ENCODE measurements around the gene BEAN1.
"Not testable (repeated sequence)": the region's sequence is repeated elsewhere in the genome, so short reads cannot be mapped to it uniquely, and the experiment has no call there.

The BEAN1 gene

DNA sequence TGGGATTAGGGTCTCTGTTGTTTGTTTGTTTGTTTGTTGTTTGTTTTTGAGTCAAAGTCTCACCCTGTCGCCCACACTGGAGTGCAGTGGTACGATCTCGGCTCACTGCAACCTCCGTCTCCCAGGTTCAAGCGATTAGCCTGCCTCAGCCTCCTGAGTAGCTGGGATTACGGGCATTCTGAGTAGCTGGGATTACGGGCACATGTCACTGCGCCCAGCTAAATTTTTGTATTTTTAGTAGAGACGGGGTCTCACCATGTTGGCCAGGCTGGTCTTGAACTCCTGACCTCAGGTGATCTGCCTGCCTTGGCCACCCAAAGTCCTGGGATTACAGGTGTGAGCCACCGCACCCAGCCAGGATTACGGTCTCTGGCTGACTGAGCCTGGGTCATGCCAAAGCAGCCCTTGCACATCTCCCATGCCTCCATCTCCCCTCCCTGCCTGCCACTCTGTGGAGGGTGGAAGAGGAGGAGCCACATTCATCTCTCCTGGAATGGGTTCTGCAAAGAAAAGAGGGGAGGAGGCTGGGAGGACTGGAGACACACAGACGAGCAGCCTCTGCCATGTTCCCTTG lies 59.2 kb downstream of the BEAN1 start:
- DNase-seq (ENCODE audit: low read depth in 2 of 2): no peak

DNA sequence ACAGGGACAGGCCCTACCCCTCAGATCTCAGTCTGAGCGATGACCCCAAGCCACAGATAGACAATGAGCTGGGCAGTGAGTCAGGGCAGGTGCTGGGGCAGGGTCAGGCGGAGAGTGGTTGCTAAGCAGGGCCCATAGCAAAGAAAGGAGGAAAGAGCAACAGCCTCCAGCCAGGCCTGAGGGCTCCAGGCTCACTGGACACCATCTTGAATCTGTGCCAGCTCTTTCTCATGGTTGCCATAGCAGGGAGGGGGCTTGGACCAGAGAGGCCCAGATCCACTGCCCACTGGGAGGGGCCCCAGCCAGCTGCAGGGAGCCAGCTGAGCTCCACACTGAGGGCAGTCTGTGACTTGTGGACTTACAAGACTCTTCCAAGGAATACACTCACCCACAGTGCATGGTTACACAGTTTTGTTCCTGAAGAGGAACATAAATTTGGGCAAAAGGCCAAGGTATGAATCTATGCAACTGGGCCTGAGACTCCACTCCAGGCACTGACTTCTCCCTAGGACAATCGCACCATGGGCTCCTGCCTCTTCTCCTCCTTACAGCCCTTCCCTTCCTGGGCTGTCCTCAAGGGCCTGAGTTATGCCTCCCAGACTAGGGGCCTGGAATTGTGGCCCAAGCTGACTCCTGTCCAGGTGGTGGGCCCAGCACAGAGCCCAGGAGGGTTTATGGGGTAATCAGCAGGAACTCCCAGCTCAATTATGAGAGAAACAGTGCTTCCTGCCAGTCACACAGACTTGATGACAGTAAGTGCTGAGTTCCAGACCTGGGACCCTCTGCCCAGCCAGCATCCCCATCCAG lies 59.9 kb downstream of the BEAN1 start:
- DNase-seq (ENCODE audit: low read depth in 2 of 2): no peak

DNA sequence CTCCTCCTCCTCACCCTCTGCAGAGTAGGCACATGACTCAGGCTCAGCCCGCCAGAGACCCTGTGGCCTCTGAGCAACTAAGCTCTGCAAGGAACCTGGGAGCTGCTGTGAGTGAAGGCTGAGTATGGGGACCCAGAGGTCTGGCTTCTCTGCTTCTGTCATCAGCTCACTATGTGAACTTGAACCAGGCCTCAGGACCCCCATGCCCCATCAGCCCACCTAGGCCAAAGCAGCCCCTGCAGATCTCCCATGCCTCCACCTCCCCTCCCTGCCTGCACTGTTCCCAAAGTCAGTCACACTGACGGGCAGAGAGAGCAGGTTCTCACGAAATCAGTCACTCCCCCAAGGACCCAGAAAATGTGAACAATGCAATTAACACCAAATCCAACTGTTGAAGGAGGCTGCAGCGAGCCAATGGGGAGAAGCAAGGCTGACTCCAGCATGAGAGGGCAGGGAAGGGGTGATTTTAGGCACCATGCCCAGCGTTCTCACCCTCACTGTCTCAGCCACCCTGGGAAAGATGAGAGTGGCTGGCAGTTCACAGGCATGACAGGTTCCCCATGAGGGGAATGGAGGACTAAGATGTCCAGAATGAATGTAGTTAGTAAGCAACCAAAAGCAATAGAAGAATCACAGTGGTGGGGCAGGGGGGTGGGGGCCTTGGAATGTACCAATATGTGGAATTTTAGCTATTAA lies 60.6 kb downstream of the BEAN1 start:
- DNase-seq (ENCODE audit: low read depth in 2 of 2): no peak

DNA sequence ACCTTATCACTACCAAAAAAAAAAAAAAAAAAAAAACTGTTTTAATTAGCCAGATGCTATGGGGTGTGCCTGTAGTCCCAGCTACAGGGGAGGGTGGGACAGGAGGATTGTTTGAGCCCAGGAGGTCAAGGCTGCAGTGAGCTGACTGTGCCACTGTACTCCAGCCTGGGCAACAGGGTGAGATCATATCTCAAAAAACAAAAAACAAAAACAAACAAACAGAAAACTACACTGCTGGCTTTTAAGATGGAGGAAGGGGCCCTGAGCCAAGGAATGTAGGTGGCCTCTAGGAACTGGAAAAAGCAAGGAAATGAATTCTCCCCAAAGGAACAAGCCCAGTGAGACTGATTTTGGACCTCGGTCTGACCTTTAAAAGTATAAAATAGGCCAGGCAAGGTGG lies 61.4 kb downstream of the BEAN1 start:
- DNase-seq (ENCODE audit: low read depth in 2 of 2): no peak

DNA sequence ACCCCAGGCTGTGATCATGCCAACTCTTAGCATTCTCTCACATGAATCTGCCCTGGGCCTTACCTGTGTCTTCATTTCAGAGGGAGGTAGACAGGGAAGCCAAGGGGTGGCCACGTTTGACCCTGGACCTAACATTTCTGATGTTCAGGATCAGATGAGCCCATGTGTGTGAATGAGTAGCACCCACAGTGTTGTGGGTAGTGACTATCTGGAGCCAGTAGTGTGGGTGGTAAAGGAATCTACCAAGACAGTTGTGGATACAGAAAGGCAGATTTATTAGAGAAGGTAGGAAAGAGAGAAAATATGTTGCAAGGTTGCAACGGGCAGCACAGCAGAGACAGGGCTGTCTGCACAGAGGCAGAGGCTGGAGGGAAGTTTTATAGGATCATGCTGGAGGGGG lies 62.3 kb downstream of the BEAN1 start:
- DNase-seq (ENCODE audit: low read depth in 2 of 2): no peak

DNA sequence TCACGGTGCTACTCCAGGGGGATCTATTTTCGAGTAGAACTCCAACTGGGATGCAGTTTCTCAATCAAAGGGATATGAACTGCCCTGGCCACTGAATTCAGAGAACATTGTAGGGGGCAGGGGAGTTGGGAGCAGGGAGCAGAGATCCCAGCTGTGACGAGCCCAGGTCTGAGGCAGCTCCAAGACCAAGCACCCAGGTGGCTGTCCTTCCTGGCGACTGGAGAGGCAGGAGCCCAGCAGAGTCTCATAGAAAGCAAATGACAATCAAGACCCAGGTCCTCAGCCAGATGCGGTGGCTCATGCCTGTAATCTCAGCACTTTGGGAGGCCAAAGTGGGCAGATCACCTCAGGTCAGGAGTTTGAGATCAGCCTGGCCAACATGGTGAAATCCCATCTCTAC lies 62.7 kb downstream of the BEAN1 start:
- no peak for DNase-seq (ENCODE audit: low read depth in 2 of 2)

DNA sequence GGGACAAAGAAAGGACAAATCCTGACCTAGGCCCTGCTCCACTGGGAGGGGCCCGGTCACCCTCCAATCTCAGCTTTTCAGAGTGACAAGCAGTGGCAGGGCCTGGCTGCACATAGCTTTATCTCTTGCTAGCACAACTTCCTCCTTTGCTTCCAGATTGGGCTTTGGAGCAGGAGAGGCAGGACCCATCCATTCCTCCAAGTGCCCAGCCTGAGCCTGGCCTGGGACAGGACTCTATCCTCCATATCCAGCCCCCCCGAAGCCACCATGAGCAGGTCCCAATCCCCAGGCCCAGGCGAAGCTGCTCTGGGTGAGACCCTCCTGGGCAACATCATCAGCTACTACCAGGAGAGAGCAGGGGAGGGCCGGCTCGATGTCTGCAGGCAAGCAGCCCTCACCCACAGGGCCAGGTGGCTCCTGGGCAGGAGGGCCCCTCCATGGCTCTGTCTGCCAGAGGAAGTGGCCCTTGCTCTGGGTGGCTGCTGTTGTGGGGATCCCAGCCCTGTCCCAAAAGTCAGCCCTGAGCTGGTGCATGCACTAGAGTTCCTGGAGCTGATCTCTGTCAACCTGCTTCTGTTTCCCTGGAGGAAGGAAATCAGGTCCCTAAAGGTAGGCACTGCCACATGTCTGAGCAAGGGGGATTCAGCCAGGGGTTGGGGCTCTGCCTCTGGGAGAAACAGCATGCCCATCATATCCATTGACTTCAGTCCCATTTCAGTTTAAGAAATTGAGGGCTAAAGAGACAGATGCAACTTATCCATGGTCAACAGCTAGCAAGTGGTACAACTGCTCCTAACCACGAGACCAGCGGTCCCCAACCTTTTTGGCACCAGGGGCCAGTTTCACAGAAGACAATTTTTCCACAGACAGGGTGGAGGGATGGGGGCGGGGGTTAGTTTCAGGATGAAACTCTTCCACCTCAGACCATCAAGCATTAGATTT lies 64.0 kb downstream of the BEAN1 start:
- DNase-seq (ENCODE audit: low read depth in 2 of 2): no peak

DNA sequence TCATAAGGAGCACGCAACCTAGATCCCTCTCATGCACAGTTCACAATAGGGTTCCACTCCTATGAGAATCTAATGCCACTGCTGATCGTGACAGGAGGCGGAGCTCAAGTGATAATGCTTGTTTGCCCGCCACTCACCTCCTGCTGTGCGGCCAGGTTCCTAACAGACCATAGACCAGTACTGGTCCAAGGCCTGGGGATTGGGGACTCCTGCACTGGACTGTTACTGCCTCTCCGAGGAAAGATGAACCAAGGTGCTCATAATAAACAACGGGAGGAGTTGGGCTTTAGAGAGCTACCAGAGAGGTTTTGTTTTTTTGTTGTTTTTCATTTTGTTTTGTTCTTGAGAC lies 64.6 kb downstream of the BEAN1 start:
- DNase-seq (ENCODE audit: low read depth in 2 of 2): no peak

DNA sequence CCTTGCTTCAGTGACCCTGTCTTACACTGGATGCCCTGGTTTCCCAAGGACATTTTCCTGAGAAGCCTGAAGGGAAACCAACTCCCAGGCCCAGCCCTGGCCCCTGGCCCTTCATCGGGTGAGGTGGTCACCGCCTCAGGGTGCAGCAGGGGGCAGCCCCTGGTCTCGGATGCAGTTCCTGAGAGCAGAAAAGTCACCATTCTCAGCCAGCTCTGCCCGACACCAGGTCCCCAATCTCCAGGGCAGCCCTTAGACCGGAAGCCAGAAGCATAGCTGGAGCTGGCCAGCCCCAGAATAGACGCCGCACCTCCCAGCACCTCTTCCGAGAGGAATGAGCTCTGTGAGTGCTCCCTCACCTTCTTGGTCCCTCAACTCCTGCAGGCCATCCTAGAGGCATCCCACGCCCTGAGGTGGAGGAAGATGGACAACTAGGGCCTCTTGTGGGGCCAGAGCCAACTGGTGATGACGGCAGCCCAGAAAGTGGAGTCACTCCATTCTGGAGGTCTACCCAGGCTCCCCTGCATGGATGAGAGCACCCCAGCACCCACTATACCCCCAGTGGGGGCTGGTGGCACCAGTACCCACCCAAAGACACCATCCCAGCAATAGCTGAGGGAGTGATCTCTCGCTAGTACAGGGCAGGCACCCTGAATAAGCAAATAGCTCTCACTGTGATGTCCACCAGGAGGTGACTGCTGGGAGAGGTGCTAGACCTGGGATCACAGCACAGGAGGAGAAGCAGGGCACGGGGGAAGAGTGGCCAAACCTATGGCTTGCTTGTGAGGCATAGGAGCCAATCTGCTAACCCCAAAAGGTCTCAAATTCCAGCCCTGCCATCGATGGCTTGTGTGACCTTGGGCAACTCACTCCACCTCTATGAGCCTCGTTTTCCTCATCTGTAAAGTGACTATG lies 66.7 kb downstream of the BEAN1 start:
- no peak for DNase-seq (ENCODE audit: low read depth in 2 of 2)

DNA sequence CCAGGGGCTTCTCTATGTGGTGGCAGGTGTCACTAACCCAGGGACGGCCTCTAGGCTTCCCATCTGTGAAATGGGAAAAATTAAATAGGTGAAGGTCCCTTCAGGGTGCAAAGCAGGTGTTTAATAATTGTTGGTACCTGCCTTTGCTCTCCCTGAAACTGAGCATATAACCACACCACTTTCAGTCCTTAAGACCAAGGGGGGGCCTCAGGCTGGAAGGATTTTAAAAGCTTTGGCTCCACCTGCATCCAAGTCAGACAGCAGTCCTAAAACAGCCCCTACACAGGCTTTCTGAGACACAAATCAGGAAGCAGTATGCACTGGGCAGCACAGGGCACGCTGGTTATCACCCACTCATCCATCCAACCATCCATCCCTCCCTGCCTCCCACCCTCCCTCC lies 67.8 kb downstream of the BEAN1 start:
- DNase-seq (ENCODE audit: low read depth in 2 of 2): no peak

DNA sequence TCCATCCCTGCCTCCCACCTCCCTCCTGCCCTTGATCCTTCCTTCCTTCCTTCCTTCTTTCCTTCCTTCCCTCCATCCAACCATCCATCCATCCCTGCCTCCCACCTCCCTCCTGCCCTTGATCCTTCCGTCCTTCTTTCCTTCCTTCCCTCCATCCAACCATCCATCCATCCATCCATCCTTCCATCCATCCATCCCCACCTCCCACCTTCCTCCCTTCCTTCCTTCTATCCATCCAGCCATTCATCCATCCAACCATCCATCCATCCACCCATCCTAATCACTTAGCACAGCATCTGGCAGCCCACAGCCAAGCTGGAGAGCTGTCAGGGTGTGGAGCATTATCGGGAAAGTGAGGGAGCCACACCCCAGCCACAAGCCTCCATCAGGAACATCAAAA lies 68.3 kb downstream of the BEAN1 start:
- DNase-seq (ENCODE audit: low read depth in 2 of 2): no peak

DNA sequence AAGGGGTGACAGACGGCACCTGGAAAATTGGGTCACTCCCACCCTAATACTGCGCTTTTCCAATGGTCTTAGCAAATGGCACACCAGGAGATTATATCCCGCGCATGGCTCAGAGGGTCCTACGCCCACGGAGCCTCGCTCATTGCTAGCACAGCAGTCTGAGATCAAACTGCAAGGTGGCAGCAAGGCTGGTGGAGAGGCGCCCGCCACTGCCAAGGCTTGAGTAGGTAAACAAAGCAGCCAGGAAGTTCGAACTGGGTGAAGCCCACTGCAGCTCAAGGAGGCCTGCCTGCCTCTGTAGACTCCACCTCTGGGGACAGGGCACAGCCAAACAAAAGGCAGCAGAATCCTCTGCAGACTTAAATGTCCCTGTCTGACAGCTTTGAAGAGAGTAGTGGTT lies 69.1 kb downstream of the BEAN1 start:
- not testable (repeated sequence) for DNase-seq (ENCODE audit: low read depth in 2 of 2)

DNA sequence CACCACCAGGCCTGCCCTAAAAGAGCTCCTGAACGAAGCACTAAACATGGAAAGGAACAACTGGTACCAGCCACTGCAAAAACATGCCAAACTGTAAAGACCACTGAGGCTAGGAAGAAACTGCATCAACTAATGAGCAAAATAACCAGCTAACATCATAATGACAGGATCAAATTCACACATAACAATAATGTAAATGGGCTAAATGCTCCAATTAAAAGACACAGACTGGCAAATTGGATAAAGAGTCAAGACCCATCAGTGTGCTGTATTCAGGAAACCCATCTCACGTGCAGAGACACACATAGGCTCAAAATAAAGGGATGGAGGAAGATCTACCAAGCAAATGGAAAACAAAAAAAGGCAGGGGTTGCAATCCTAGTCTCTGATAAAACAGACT lies 70.8 kb downstream of the BEAN1 start:
- not testable (repeated sequence) for DNase-seq (ENCODE audit: low read depth in 2 of 2)

DNA sequence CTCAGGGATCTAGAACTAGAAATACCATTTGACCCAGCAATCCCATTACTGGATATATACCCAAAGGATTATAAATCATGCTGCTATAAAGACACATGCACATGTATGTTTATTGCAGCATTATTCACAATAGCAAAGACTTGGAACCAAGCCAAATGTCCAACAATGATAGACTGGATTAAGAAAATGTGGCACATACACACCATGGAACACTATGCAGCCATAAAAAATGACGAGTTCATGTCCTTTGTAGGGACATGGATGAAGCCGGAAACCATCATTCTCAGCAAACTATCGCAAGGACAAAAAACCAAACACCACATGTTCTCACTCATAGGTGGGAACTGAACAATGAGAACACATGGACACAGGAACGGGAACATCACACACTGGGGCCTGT lies 74.5 kb downstream of the BEAN1 start:
- DNase-seq (ENCODE audit: low read depth in 2 of 2): not testable (repeated sequence)

DNA sequence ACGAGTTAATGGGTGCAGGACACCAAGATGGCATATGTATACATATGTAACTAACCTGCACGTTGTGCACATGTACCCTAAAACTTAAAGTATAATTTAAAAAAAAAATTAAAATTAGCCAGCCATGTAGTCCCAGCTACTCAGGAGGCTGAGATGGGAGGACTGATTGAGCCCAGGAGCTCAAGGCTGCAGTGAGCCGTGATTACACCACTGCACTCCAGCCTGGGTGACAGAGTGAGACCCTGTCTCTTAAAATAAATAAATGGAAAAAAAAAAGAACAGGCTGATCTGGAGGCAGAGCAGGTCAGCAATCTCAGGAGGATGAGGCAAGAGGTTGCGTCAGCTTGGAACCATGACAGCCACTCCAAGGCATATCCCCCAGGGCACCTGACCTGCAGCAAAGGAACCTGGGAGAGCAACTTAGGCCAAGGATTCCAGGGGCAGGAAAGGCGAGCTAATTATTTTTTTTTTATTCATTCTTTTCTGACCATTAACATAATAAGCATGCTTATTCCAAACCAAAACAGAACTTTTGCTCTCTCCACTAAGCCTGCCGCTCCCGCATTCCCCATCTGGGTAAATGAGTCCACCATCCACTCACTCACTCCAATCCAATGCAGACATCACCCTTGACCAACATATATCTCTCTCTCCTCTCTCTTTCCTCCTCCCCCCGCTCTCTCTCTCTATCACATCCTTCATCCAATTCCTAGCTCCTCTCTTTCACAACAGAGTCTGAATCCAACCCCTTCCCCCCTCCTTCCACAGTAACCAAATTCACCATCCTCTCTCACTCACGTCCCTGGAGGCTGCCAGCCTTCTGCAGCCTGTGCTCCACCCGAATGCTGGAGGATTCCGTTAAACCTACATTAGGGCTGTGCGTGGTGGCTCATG lies 75.2 kb downstream of the BEAN1 start:
- no peak for DNase-seq (ENCODE audit: low read depth in 2 of 2)

DNA sequence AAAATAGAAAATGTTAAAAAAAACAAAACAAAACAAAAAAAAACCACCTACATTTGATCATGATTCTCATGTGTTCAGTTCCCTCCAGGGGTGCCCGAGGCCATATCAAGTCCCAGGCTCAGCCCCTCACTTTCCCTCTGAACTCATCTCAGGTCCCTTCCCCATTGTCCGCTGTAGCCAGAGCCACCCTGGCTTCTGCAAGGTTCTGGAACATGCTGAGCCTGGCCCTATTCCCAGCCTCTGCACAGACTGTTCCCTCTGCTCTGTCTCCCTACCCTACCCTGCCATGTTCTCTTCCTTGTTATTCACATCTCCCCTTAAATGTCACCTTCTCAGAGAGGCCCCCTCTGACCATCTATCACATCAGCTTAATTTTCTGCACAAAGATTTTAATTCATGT lies 75.9 kb downstream of the BEAN1 start:
- no peak for DNase-seq (ENCODE audit: low read depth in 2 of 2)

DNA sequence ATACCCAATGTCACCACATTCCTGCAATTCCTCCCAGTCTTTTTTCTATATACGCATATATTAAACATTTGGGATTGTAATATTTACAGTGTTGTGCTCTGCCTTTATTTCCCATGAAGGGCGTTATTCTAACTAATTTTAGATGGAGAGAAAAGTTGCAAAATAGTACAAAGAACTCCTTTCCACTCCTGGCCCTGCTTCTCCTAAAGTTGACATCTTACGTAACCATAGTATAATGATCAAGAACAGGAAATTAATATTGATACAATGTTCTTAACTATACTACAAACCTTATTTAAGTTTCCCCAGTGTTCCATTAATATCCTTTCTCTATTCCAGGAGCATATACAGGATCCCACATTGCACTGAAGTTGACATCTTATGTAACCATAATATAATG lies 76.5 kb downstream of the BEAN1 start:
- DNase-seq (ENCODE audit: low read depth in 2 of 2): no peak

DNA sequence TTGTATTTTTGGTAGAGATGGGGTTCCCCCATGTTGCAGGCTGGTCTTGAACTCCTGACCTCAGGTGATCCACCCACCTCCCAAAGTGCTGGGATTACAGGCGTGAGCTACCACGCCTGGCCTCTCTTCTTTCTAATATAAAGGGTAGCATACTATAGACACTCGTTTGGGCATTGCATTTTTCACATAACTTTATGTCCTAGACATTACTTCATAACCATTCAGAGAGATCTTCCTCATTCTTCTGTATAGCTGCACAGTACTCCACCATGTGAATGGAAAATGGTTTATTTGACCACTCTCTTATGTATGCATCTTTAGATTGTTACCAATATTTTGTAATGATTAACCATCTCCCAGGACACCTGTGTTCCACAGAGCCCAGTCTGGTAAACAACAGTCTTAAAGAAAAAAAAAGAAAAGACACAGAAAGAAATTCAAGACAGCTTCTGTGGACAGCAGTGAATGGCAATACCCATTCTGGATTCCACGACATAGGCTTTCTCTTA lies 80.7 kb downstream of the BEAN1 start:
- DNase-seq (ENCODE audit: low read depth in 2 of 2): no peak

DNA sequence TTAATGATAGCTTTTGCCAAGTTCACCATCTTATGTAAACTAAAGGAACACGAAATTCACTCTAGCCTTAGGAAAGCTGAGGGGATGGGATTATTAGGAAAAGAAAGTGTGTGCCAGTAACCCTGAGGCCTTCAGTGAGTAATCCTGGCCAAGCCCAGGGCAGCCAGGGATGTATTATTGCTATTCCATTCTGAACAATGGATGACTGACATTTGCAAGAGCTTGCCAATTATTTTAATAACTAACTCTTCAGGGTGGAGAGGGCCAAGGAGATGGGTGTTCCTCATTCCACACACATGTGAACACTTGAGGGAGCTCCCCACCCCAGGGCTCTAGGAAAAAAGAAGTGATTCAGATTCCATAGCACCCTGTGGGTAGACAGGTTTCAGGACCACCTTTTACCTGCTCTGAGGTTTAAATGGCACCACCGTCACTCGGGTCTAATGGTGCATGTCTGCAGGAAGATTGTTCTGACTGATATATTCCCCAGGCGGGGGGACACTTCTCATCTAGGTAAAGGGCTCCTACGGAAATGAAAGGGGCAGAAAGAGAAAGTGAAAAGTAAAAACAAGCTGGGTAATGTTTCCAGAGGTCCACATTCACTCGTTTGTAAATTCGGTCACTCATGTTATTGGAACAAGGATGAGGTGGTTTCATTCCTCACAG lies 81.3 kb downstream of the BEAN1 start:
- DNase-seq (ENCODE audit: low read depth in 2 of 2): no peak
